GM23338 (cell line): Measurements from ENCODE around the gene CDCA4. TPM values are rescaled to one million over a fixed set of nuclear protein-coding genes. Genes with fewer than 3 reads are reported as not detected.
A peak's percentile ranks its signal among the peaks of the same experiment; 100 is the strongest.

Source experiments
- ATAC-seq: fragments of 200-7000 bp; cut with Tn5 transposase; 3 replicates; pipeline ENCODE4 v1.9.1; 2020
- DNase-seq: peaks from one replicate; pipeline ENCODE4 v3.0.0-alpha.2; 2015; ENCODE audit warnings: low spot score
- H2AFZ ChIP-seq: fragments of 200-600 bp; sonication (generic); 2 replicates; pipeline ENCODE4 v1.8.0; 2016; ENCODE audit warnings: antibody characterized with exemption, mild to moderate bottlenecking, moderate library complexity
- H3F3A ChIP-seq: fragments of 200-600 bp; sonication (generic); replicated peaks from 2 replicates; pipeline ENCODE4 v1.8.0; 2017; ENCODE audit warnings: antibody characterized with exemption, mixed run types, low read depth
- H3K27ac ChIP-seq: fragments of 200-600 bp; sonication (generic); 2 replicates; pipeline ENCODE4 v1.6.1; 2016; ENCODE audit warnings: low read depth
- H3K27me3 ChIP-seq: fragments of 200-600 bp; sonication (generic); 2 replicates; pipeline ENCODE4 v1.8.0; 2016; ENCODE audit warnings: mild to moderate bottlenecking, mixed run types, moderate library complexity; ENCODE audit not compliant: insufficient read depth
- H3K36me3 ChIP-seq: fragments of 200-600 bp; sonication (generic); 2 replicates; pipeline ENCODE4 v1.8.0; 2016; ENCODE audit warnings: mild to moderate bottlenecking; ENCODE audit not compliant: insufficient read depth
- H3K4me1 ChIP-seq: fragments of 200-600 bp; sonication (generic); 2 replicates; pipeline ENCODE4 v1.8.0; 2016; ENCODE audit warnings: mild to moderate bottlenecking, moderate library complexity; ENCODE audit not compliant: insufficient read depth
- H3K4me2 ChIP-seq: fragments of 200-600 bp; sonication (generic); 2 replicates; pipeline ENCODE4 v1.7.1; 2017; ENCODE audit warnings: mixed run types
- H3K4me3 ChIP-seq: fragments of 200-600 bp; sonication (generic); 2 replicates; pipeline ENCODE4 v1.6.1; 2016; ENCODE audit warnings: mixed run types
- H3K79me2 ChIP-seq: fragments of 200-600 bp; sonication (generic); replicated peaks from 2 replicates; pipeline ENCODE4 v1.8.0; 2017; ENCODE audit warnings: mild to moderate bottlenecking; ENCODE audit not compliant: insufficient read depth
- H3K9me2 ChIP-seq: fragments of 200-600 bp; sonication (generic); 2 replicates; pipeline ENCODE4 v1.8.0; 2017; ENCODE audit not compliant: insufficient read depth
- H4K20me1 ChIP-seq: fragments of 200-600 bp; sonication (generic); replicated peaks from 2 replicates; pipeline ENCODE4 v1.8.0; 2017; ENCODE audit warnings: mild to moderate bottlenecking; ENCODE audit not compliant: insufficient read depth
- H3K27ac Mint-ChIP-seq: 2 replicates; pipeline ENCODE4 v1.8.0; 2020; ENCODE audit warnings: inconsistent platforms, mild to moderate bottlenecking, moderate library complexity, mixed read lengths
- H3K27me3 Mint-ChIP-seq: 3 replicates; pipeline ENCODE4 v1.8.0; 2022; ENCODE audit warnings: low read depth, mild to moderate bottlenecking, moderate library complexity, mixed read lengths, inconsistent platforms; ENCODE audit not compliant: insufficient read depth, poor library complexity
- H3K36me3 Mint-ChIP-seq: 3 replicates; pipeline ENCODE4 v1.8.0; 2021; ENCODE audit warnings: low read depth, mild to moderate bottlenecking, inconsistent platforms, moderate library complexity, mixed read lengths
- H3K4me1 Mint-ChIP-seq: 3 replicates; pipeline ENCODE4 v1.8.0; 2020; ENCODE audit warnings: mild to moderate bottlenecking, inconsistent platforms, mixed read lengths
- H3K4me3 Mint-ChIP-seq: 3 replicates; pipeline ENCODE4 v1.8.0; 2021; ENCODE audit warnings: moderate library complexity, mild to moderate bottlenecking, inconsistent platforms, mixed read lengths
- H3K9me3 Mint-ChIP-seq: 3 replicates; pipeline ENCODE4 v1.8.0; 2020; ENCODE audit warnings: moderate library complexity, mild to moderate bottlenecking, inconsistent platforms, mixed read lengths
- CREB1 ChIP-seq: fragments of 250-450 bp; sonication (Bioruptor Pico); IDR thresholded peaks from 2 replicates; pipeline ENCODE4 v1.5.0; 2020; ENCODE audit warnings: low read depth, mild to moderate bottlenecking, moderate library complexity
- CTCF ChIP-seq, 2 experiments: fragments of 200-600 bp in 1 of 2; sonication (generic) in 1 of 2; conservative IDR thresholded peaks; 2 replicates each; pipeline versions ENCODE4 v1.5.1 to v1.6.1; 2016 to 2017; ENCODE audit warnings: antibody characterized with exemption in 2 of 2, low read depth in 2 of 2, mild to moderate bottlenecking in 2 of 2, moderate library complexity in 1 of 2
- ETS1 ChIP-seq: IDR thresholded peaks from 2 replicates; pipeline ENCODE4 v1.6.1; 2016; ENCODE audit warnings: antibody characterized with exemption
- EZH2 ChIP-seq: fragments of 200-600 bp; sonication (generic); IDR thresholded peaks from one replicate; pipeline ENCODE4 v1.8.0; 2017; ENCODE audit warnings: antibody characterized with exemption, mild to moderate bottlenecking, low read depth; ENCODE audit not compliant: unreplicated experiment
- NANOG ChIP-seq: IDR thresholded peaks from 2 replicates; pipeline ENCODE4 v1.6.1; 2016; ENCODE audit warnings: antibody characterized with exemption, borderline replicate concordance
- REST ChIP-seq: IDR thresholded peaks from one replicate; pipeline ENCODE4 v1.6.1; 2018; ENCODE audit warnings: antibody characterized with exemption; ENCODE audit not compliant: unreplicated experiment
- STAT1 ChIP-seq: IDR thresholded peaks from one replicate; pipeline ENCODE4 v1.6.1; 2016; ENCODE audit warnings: antibody characterized with exemption; ENCODE audit not compliant: unreplicated experiment
- ZNF114 ChIP-seq: fragments of 250-450 bp; sonication (Bioruptor Pico); IDR thresholded peaks from 2 replicates; pipeline ENCODE4 v1.5.0; 2020; ENCODE audit warnings: mild to moderate bottlenecking, moderate library complexity
- ZNF331 ChIP-seq: fragments of 250-450 bp; sonication (Bioruptor Pico); IDR thresholded peaks from 2 replicates; pipeline ENCODE4 v1.5.0; 2020; ENCODE audit warnings: low read depth, mild to moderate bottlenecking, moderate library complexity
- polyA plus RNA-seq: library from polyadenylated mRNA; unstranded; fragments of >200 nt; fragmentation: Nextera tagmentation; extraction: Ambion mirVana; gene quantifications from 2 replicates; pipeline ENCODE4 v1.2.1, GENCODE V29; 2016
- total RNA-seq: library from RNA; depleted of rRNA; stranded (reverse); fragments of >200 nt; shearing (Covaris generic); gene quantifications from 2 replicates; pipeline ENCODE4 v1.2.3, GENCODE V29; 2014

The CDCA4 gene
- total and polyA plus RNA-seq, 2 experiments from 2014 or later, result 32.6 to 70.7 TPM

GRCh38 chr14:104967386-104968152 lies 53.3 kb downstream of the CDCA4 start:
- no peaks in the 10 kb centered on the region for H3K9me3 Mint-ChIP-seq
- Histone ChIP-seq H2AFZ (peak overlapping the region; percentile 97), H3K27ac (no peak overlapping the region), H3K4me2 (peak overlapping the region; percentile 89), H3K79me2 (no peaks in the 10 kb centered on the region), H3K4me1 (peaks cover 13% of the 10 kb centered on the region; the same call in 1 of the 2 replicates), H3K36me3 (no peaks in the 10 kb centered on the region), H3K9me2 (no peaks in the 10 kb centered on the region), H3K4me3 (peak overlapping the region; percentile 61), H3K27me3 (no peaks in the 10 kb centered on the region), H4K20me1 (no peaks in the 10 kb centered on the region), H3F3A (no peaks in the 10 kb centered on the region)
- TF ChIP-seq CTCF (conservative IDR thresholded peaks at IDR 0.05; ENCODE audit: low read depth in 2 of 2) (no peak), CREB1 (CRISPR knock-in tag) (no peak), REST (no peak), ZNF331 (no peak), ZNF114 (CRISPR knock-in tag) (no peak)
- ATAC-seq, result peak; percentile 80
- H3K27ac Mint-ChIP-seq, result no peak overlapping the region
- H3K4me1 Mint-ChIP-seq, result peaks cover 10% of the 10 kb centered on the region; the same call in 2 of the 3 replicates
- peaks cover 15% of the 10 kb centered on the region for H3K27me3 Mint-ChIP-seq
- H3K4me3 Mint-ChIP-seq, result peak overlapping the region; percentile 68
- peak; percentile 65 for DNase-seq
- H3K36me3 Mint-ChIP-seq, result no peaks in the 10 kb centered on the region

- no peak for ATAC-seq
- H3F3A ChIP-seq, result no peaks in the 10 kb centered on the region
- Mint-ChIP-seq H3K9me3 (no peaks in the 10 kb centered on the region), H3K27ac (no peak overlapping the region), H3K36me3 (no peaks in the 10 kb centered on the region), H3K4me3 (peak overlapping the region; percentile 68; the same call in 2 of the 3 replicates), H3K4me1 (peaks cover 10% of the 10 kb centered on the region; the same call in 2 of the 3 replicates), H3K27me3 (peaks cover 15% of the 10 kb centered on the region)
- peak overlapping the region; percentile 97 for H2AFZ ChIP-seq
- TF ChIP-seq ZNF114 (CRISPR knock-in tag) (no peak), CREB1 (CRISPR knock-in tag) (no peak), STAT1 (no peak), REST (no peak), EZH2 (no peak), ZNF331 (no peak), CTCF (conservative IDR thresholded peaks at IDR 0.05; ENCODE audit: low read depth in 2 of 2) (no peak), NANOG (no peak), ETS1 (no peak)
- DNase-seq, result no peak
- H3K27ac ChIP-seq, result no peak overlapping the region
- no peaks in the 10 kb centered on the region for H4K20me1 ChIP-seq
- H3K4me1 ChIP-seq, result peaks cover 13% of the 10 kb centered on the region; the same call in 1 of the 2 replicates
- H3K36me3 ChIP-seq, result no peaks in the 10 kb centered on the region
- H3K9me2 ChIP-seq, result no peaks in the 10 kb centered on the region
- H3K4me3 ChIP-seq, result peak overlapping the region; percentile 61
- no peaks in the 10 kb centered on the region for H3K79me2 ChIP-seq
- peak overlapping the region; percentile 89; the same call in 1 of the 2 replicates for H3K4me2 ChIP-seq
- no peaks in the 10 kb centered on the region for H3K27me3 ChIP-seq
These were observed 53.9 kb downstream of the CDCA4 start for GRCh38 chr14:104966981-104967385.
